Activated CD4-positive, alpha-beta T cell treated with anti-CD3 and anti-CD28 coated beads, Interleukin-2, amount 50 U/mL, for 16 hours (primary cell): ENCODE results near the gene KLF4.

ENCODE experiments used
- DNase-seq: peaks from one replicate; pipeline ENCODE4 v3.0.0-alpha.2; 2020

The KLF4 gene

DNA sequence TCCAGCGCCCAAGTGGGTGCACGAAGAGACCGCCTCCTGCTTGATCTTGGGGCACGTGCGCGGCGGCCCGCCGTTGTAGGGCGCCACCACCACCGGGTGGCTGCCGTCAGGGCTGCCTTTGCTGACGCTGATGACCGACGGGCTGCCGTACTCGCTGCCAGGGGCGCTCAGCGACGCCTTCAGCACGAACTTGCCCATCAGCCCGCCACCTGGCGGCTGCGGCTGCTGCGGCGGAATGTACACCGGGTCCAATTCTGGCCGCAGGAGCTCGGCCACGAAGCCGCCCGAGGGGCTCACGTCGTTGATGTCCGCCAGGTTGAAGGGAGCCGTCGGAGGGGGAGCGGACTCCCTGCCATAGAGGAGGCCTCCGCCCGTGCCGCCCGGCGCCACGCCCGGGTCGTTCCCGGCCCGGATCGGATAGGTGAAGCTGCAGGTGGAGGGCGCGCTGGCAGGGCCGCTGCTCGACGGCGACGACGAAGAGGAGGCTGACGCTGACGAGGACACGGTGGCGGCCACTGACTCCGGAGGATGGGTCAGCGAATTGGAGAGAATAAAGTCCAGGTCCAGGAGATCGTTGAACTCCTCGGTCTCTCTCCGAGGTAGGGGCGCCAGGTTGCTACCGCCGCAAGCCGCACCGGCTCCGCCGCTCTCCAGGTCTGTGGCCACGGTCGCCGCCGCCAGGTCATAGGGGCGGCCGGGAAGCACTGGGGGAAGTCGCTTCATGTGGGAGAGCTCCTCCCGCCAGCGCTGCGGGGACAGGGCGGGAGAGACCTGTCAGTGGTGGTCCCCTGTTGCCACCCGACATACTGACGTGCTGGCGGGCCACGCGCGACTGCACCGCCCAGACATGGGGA is 1.8 kb downstream of the KLF4 start:
- DNase-seq: peak; percentile 31

GRCh38 chr9:107486674-107487520 is 2.7 kb downstream of the KLF4 start:
- no peak for DNase-seq

- no peak for DNase-seq
Observed at GRCh38 chr9:107485458-107486043, 4.0 kb downstream of the KLF4 start.

- peak; percentile 26 for DNase-seq
Observed at GRCh38 chr9:107484117-107484723, 5.3 kb downstream of the KLF4 start.

DNA sequence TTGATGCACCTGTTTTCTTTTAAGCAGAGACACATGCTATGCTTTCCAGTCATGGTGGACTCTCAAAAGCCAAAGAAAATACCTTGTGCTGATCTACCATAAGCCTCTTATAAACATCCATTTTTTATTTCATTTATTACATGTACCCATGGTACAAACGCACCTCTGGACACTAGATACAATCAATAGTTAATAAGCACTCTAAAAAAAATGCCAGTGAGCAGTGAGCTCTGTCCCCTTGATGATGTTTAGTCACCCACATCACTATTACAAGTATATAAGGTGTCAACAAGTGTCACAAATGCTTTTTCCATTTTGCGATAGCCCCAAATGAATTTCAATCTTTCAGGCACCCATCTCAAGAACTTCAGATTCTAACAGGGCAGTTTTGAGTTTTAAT is 5.9 kb downstream of the KLF4 start:
- no peak for DNase-seq

DNA sequence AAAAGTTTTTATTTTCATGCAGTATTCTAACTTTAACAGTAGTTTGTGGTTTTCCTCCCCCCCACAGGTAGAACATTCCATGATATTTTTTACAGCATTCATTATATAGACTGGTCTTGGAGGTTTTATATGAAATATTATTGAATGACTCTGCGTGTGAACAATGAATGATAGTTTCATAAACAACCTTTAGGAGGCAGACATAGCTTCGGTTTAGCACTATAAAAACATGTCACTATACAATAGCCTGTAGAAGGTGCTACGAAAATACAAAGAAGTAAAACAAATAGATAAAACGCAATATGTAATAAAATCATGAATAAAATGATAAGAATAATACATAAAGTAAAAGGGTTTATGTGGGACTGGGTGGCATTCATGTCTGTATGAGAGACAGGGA is 8.5 kb downstream of the KLF4 start:
- DNase-seq: no peak

GRCh38 chr9:107480386-107480789 is 9.2 kb downstream of the KLF4 start:
- no peak for DNase-seq

DNA sequence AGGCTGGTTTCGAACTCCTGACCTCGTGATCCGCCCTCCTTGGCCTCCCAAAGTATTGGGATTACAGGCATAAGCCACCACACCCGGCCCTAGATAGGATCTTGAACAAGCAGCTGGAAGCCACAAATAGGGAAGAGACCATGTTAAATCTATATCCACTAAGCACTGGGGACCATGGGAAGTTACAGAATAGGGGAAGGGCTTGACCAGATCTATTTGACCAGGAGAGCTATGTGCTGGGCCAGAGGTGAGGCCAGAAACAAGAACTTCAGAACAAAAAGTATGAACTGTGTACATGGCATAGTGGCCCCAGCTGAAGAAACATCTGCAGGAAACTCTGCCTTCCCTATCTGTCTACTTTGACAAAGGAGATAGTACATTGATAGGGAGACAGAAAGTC is 10.8 kb downstream of the KLF4 start:
- DNase-seq: no peak

- no peak for DNase-seq
Observed at GRCh38 chr9:107474124-107474523, 15.4 kb downstream of the KLF4 start.

DNA sequence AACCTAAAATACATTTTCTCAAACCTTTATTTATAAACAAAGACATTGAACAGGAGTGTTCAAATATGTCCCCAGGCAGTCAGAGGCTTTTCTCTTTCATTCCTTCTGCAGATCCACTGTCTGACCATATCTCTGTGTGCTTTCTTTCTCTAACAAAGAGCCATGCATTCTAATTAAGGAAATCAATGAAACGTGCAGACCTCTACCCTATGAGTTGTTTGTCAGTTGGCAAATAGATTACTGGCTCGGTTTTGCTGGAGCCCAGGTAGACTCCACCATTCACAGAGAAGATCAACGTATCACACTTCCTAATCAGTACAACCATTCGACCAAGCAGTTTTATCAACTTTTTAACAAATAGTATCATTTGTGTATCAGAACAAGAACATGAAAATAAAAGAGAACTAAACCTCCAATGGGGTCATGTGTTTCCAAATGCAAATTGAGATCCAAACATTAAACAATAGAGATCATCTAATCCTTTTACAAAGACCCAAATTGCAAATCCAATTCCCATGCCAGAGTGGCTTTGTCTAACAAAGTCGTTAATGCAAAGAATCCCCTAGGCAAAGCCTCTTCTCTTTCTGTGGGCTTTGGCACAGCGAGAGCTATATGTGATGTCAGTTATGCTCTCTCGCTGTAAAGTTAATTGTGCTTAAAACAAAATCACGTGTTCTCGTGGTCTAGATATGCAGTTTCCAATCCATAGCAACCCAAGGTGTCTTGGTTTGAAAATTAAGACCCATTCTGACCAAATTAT is 16.8 kb downstream of the KLF4 start:
- DNase-seq: no peak

GRCh38 chr9:107471552-107471951 is 18.0 kb downstream of the KLF4 start:
- DNase-seq: no peak

DNA sequence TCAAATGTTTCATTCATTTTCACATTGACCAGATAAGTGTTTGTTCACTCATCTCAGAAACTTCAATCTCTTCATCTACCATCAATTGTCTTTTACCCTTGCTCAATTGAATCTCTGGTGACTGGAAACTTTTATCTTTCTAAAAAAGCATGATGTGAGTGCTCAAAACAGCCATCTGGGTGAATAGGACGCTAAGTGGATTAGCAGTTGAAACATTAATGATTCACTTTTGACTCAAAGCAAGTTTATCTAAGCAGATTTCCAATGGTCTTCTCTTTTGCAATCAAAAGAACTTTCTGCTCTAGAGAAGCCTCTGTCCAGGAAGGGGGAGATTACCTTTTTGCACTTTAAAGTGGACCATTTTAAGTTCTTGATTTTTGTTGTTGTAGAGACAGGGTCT is 22.2 kb downstream of the KLF4 start:
- DNase-seq: no peak

- no peak for DNase-seq
Observed at GRCh38 chr9:107466826-107467225, 22.7 kb downstream of the KLF4 start.

- peak; percentile 35 for DNase-seq
Observed at GRCh38 chr9:107465467-107466451, 23.8 kb downstream of the KLF4 start.

GRCh38 chr9:107464516-107464915 is 25.1 kb downstream of the KLF4 start:
- no peak for DNase-seq

- no peak for DNase-seq
Observed at GRCh38 chr9:107462691-107463090, 26.9 kb downstream of the KLF4 start.

- DNase-seq: no peak
Observed at GRCh38 chr9:107460153-107461023, 29.2 kb downstream of the KLF4 start.

DNA sequence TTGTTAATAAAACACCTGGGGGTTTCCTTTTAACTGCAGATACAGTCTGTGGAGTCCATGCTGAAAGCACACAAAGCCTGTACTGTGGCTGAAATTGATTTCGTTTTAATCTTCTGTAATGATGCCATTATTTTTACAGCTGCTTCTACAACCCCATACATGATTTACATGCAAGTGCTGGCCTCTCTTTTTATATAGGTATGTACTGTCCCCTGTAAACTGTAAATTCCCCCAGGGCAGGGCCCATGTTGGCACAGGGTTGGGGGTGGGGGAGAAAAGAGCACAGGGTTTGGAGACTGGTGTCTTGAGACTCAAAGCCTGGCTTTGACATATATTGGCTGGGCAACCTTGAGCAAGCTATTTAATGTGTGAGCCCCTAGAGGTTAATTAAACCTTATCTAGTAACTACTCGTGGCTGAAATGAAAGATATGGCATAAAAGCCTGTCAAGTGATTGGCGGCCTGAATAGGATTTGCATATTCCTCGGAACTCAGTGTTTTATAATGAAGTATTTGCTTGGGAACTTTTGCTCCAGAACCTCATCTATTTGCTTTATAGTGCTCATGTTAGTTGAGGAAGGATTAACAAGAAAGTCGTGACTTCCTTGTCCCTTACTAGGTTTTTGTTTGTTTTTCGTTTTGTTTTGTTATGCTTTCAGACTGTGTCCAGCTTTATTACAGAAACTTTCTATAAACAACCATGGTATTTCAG is 34.0 kb downstream of the KLF4 start:
- DNase-seq: no peak

DNA sequence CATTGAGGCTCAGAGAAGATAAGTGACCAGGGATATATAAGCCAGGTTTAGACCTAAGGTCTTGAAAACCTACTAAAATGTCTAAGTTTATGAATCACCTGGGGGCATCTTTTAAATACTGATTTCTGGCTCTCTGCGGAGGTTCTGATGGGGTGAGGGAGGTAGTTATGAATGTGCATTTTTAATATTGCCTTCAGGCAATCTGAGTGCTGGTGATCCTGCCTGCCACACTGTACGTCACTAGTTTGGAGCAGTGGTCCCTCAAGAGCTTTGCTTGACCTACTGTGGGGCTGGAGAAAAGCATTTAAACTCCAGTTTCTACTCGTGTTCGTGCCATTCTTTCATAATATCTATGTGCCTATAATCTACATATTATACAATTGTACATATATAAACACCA is 36.1 kb downstream of the KLF4 start:
- no peak for DNase-seq

DNA sequence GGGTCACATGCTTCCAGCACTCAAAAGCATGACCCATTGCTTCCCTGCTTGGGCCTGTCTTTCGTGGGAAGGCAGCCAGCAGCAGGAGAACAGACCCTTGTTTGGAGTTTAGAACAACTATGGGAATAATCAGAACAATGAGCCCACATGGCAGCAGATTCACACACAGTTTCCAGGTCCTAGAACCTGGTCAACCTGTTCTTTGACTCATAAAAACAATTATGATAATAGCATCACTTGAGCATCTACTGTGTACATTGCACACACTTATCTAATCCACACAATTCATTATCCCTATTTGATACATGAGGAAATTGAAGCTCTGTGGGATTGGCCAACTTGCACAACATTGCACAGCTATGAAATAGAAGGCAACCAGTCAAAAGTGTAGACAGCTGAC is 41.7 kb downstream of the KLF4 start:
- no peak for DNase-seq
